BLaER1 treated with 17β-estradiol and CSF1 and Interleukin-3, amounts not matched to agents 10 nM and 100 nM (cell line): Measurements from ENCODE around the gene VWA7.
"Not testable (repeated sequence)": the region's sequence is repeated elsewhere in the genome, so short reads cannot be mapped to it uniquely, and the experiment has no call there.

ENCODE experiments used
- H3K27ac ChIP-seq, 11 experiments: shearing (Covaris generic); formaldehyde crosslinking; 2 replicates each; pipeline ENCODE4 v1.8.1; 2022
- H3K27me3 ChIP-seq, 11 experiments: shearing (Covaris generic); formaldehyde crosslinking; 2 replicates each; pipeline ENCODE4 v1.8.1; 2022
- H3K36me3 ChIP-seq, 11 experiments: shearing (Covaris generic); formaldehyde crosslinking; 2 replicates each; pipeline ENCODE4 v1.8.1; 2022
- H3K4me1 ChIP-seq, 10 experiments: shearing (Covaris generic); formaldehyde crosslinking; 2 replicates each; pipeline ENCODE4 v1.8.1; 2022
- H3K4me2 ChIP-seq, 11 experiments: shearing (Covaris generic); formaldehyde crosslinking; 2 replicates each; pipeline ENCODE4 v1.8.1; 2022
- H3K4me3 ChIP-seq, 10 experiments: shearing (Covaris generic); formaldehyde crosslinking; 2 replicates each; pipeline ENCODE4 v1.8.1; 2022
- H3K9ac ChIP-seq, 11 experiments: shearing (Covaris generic); formaldehyde crosslinking; 2 replicates each; pipeline ENCODE4 v1.8.1; 2022
- H3K9me3 ChIP-seq, 11 experiments: shearing (Covaris generic); formaldehyde crosslinking; replicated peaks in 1 of 11; 2 replicates each; pipeline ENCODE4 v1.8.1; 2022
- H4K20me1 ChIP-seq, 11 experiments: shearing (Covaris generic); formaldehyde crosslinking; 2 replicates each; pipeline ENCODE4 v1.8.1; 2022
- Cebpa-rat ChIP-seq, 11 experiments: shearing (Covaris generic); IDR thresholded peaks; 2 replicates each; pipeline ENCODE4 v1.8.1; 2022

Gene VWA7

DNA sequence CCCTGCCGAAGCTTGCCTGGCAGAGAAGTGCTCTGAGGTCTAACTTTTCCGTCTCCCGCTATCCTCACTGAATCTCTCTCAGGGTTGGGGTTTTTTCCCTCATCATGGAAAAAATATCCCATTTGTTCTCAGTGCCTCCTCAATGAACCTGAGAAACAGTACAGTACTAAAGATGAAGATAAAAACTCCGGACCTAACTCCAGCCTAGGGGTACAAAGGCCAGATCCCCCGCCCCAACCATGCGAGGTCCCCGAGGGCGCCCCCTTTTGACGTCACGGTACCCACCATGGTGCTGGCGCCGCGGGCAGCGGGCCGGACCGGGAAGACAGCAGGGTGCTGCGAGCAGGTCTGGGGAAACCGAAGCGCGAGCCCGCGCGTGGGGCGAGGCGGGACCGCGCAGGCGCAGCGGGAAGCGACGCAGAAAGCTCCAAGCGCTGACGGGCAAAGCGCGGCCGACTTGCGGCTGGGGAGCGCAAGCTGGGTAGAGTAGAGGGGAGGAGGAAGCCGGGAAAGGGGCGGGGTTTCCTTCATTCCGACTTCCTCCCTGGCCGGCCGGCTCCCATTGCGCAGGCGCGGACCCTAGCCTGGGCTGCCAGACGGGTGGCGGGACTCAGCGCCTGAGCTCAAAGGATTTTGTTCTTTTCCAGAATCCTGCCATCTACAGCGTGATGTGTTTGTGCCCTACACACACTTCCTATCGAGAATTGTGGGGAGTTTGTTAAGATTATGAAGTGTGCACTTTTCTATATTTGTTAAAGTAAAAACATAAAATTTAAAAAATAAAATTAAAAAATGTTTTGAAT, 29.5 kb upstream of the VWA7 start, which contains the start of gene LSM2:
LSM2 (minus strand) TSS at position 497 of the 803 bp plus-strand sequence; CDS start at position 288, 209 bp downstream.
- no peaks in the 10 kb centered on the region for H3K27me3 ChIP-seq
- peak within 1 kb of the TSS; percentile 77 to 96 (median 89) for H3K4me2 ChIP-seq
- H3K9me3 ChIP-seq, result no peaks in the 10 kb centered on the region
- H3K9ac ChIP-seq, result peak within 1 kb of the TSS; percentile 82 to 91 (median 88)
- H4K20me1 ChIP-seq, result no peaks in the 10 kb centered on the region
- peaks cover 17 to 38% (median 34%) of the 10 kb centered on the region in 11 experiments for H3K36me3 ChIP-seq
- peak within 1 kb of the TSS; percentile 65 to 91 (median 85) for H3K27ac ChIP-seq
- H3K4me1 ChIP-seq, result peaks cover 25 to 41% (median 36%) of the 10 kb centered on the region in 10 experiments
- peak within 1 kb of the TSS; percentile 65 to 80 (median 78) for H3K4me3 ChIP-seq
- TF ChIP-seq Cebpa-rat (IDR thresholded peaks at IDR 0.05), result no peak

DNA sequence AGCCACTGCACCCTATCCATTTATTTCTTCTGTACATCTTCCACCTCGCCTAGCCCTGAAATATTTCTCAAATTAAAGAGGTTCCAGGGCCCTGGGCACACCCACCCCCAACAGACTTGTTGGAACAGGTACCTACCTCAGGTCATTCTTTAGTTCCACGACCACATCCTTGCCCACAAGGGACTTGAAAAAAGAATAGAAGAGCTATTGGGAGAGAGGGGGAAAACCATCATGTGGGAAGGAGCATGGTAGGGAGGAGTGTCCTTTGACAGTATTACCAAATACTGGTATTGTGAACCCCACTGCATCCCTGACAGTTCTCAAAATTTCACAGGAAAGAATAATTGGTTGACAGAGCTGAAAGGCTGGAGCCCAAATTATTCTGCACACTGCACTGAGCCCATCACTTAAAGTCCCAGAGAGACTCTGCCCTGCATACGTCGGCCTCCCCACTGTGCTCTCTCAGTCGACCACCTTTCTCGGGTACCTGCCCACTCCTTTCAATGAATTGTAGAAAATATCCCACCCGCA, 28.9 kb upstream of the VWA7 start:
- H3K9ac ChIP-seq, result peak overlapping the region; percentile 82 to 91 (median 88)
- H3K27me3 ChIP-seq, result no peaks in the 10 kb centered on the region
- peak overlapping the region; percentile 77 to 96 (median 89) for H3K4me2 ChIP-seq
- TF ChIP-seq Cebpa-rat (IDR thresholded peaks at IDR 0.05), result no peak
- no peaks in the 10 kb centered on the region for H4K20me1 ChIP-seq
- no peaks in the 10 kb centered on the region for H3K9me3 ChIP-seq
- peaks cover 22 to 45% (median 41%) of the 10 kb centered on the region in 11 experiments for H3K36me3 ChIP-seq
- H3K4me3 ChIP-seq, result peak overlapping the region; percentile 65 to 80 (median 78)
- H3K27ac ChIP-seq, result peak overlapping the region; percentile 65 to 91 (median 85)
- H3K4me1 ChIP-seq, result peaks cover 25 to 41% (median 36%) of the 10 kb centered on the region in 10 experiments

DNA sequence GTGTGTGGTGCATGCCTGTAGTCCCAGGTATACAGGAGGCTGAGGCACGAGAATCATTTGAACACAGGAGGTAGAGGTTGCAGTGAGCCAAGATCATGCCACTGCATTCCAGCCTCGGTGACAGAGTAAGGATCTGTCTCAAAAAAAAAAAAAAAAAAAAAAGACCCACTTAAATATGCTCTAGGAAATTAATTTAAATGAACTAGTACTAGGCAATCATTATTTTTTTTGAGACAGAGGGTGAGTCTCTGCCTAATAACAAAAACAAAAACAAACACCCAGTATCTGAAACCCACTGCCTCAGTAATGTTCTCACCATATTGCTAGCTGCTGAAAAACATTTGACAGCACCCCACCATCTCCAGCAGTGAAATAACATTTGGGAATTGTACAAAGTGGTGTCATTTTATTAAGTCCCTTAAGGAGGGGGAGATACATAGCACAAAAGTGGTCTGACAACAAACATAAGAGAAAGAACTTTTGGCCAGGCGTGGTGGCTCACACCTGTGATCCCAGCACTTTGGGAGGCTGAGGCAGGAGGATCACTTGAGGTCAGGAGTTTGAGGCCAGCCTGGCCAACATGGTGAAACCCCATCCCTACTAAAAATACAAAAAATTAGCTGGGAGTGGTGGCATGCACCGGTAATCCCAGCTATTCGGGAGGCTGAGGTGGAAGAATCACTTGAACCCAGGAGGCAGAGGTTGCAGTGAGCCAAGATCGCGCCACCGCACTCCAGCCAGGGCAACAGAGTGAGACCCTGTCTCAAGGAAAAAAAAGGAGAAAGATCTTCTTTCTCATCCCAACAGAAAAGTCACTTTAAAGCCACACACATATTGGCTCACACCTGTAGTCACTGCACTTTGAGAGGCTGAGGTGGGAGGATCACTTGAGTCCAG, 24.2 kb upstream of the VWA7 start:
- H3K4me3 ChIP-seq, H3K27ac ChIP-seq, H4K20me1 ChIP-seq, H3K9ac ChIP-seq, H3K9me3 ChIP-seq, H3K27me3 ChIP-seq, H3K4me2 ChIP-seq: not testable (repeated sequence)
- Histone ChIP-seq H3K4me1 (peaks cover 36 to 69% (median 62%) of the 10 kb centered on the region in 10 experiments), H3K36me3 (peaks cover 22 to 87% (median 66%) of the 10 kb centered on the region in 11 experiments)

DNA sequence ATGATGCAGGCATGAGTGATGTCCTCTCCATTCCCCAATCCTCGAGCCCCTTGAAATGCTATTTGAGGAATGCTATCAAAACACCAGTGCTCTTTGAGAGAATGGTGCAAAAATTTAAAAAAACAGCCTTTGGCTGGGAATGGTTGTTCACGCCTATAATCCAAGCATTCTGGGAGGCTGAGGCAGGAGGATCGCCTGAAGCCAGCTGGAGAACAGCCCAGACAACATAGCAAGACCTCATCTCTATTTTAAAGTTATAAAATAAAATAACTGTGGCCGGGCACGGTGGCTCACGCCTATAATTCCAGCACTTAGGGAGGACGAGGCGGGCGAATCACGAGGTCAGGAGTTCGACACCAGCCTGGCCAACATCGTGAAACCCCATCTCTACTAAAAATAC, 22.7 kb upstream of the VWA7 start:
- peak overlapping the region in 3 of 11 experiments; percentile 81 to 92 (median 91); a peak in 3 of 22 replicates for H3K4me2 ChIP-seq
- TF ChIP-seq Cebpa-rat (IDR thresholded peaks at IDR 0.05), result no peak
- peaks cover 22 to 80% (median 62%) of the 10 kb centered on the region in 11 experiments for H3K36me3 ChIP-seq
- no peaks in the 10 kb centered on the region for H3K27me3 ChIP-seq
- peaks cover 24 to 59% (median 51%) of the 10 kb centered on the region in 10 experiments for H3K4me1 ChIP-seq
- no peaks in the 10 kb centered on the region for H3K9me3 ChIP-seq
- H3K9ac ChIP-seq, result 0 out of 22 replicates have a peak overlapping the region, but pooled peaks of 1 of the 11 experiments have one; percentile 7
- H3K4me3 ChIP-seq, result no peak overlapping the region
- no peaks in the 10 kb centered on the region for H4K20me1 ChIP-seq
- H3K27ac ChIP-seq, result peak overlapping the region in 3 of 11 experiments; percentile 9 to 99 (median 17); a peak in 4 of 22 replicates

DNA sequence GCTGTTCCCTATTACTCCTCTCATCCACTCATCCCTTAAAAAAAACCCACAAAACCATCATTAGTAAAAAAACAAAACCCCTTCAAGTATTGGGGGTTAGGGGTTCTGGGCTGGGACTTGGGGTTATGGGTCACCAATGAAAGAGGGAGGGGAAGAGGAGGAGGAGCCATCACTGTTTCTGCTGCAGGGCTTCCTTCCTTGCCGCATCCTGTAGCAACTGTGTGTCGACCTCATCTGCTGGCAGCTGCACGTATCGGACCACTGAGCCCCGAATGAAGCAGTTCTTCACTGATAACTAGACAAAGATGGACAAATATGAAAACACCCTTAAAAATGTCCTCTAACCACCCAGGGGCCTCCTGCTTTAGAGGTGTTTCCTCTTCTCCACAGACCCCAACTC, 20.5 kb upstream of the VWA7 start:
- peak overlapping the region in 9 of 11 experiments; percentile 1 to 99 (median 60); a peak in 18 of 22 replicates for H3K9ac ChIP-seq
- no peak for TF ChIP-seq Cebpa-rat (IDR thresholded peaks at IDR 0.05)
- H3K36me3 ChIP-seq, result peaks cover 18 to 65% (median 44%) of the 10 kb centered on the region in 11 experiments
- H3K4me1 ChIP-seq, result peaks cover 37 to 61% (median 55%) of the 10 kb centered on the region in 10 experiments
- H3K4me2 ChIP-seq, result peak overlapping the region; percentile 49 to 96 (median 90)
- peaks cover 0 to 8% (median 0%) of the 10 kb centered on the region in 11 experiments; a peak in 2 of 22 replicates for H4K20me1 ChIP-seq
- H3K9me3 ChIP-seq, result no peaks in the 10 kb centered on the region
- peak overlapping the region in 8 of 11 experiments; percentile 99 to 100 (median 99); a peak in 16 of 22 replicates for H3K27ac ChIP-seq
- peak overlapping the region in 4 of 10 experiments; percentile 6 to 39 (median 24); a peak in 5 of 20 replicates for H3K4me3 ChIP-seq
- H3K27me3 ChIP-seq, result no peaks in the 10 kb centered on the region

DNA sequence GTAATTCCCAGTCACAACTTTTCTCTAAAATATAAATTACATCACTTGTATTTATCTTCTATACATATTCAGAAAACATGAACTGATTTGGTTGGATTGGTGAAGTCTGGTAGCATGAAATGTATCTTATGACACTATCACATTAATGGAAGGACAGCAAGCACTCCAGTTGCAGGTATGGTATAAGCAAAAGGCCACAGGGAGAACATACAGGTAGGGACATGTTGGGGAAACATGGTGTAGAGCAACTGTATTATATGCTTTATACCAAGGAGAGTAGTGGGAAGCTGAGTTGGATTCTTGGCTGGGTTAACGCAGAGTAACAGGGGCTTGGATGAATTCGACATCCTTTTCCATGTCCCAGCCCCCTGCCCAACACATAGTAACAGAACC, 19.9 kb upstream of the VWA7 start:
- Histone ChIP-seq H3K27me3 (no peaks in the 10 kb centered on the region), H3K9me3 (no peaks in the 10 kb centered on the region), H3K4me3 (no peak overlapping the region), H3K4me1 (peaks cover 41 to 67% (median 61%) of the 10 kb centered on the region in 10 experiments), H3K9ac (peak overlapping the region in 8 of 11 experiments; percentile 47 to 99 (median 62); a peak in 11 of 22 replicates), H3K27ac (peak overlapping the region in 8 of 11 experiments; percentile 99 to 100 (median 99); a peak in 15 of 22 replicates), H4K20me1 (peaks cover 0 to 12% (median 0%) of the 10 kb centered on the region in 11 experiments; a peak in 2 of 22 replicates), H3K4me2 (peak overlapping the region in 10 of 11 experiments; percentile 66 to 99 (median 92); a peak in 18 of 22 replicates), H3K36me3 (peaks cover 18 to 65% (median 44%) of the 10 kb centered on the region in 11 experiments)
- no peak for TF ChIP-seq Cebpa-rat (IDR thresholded peaks at IDR 0.05)

DNA sequence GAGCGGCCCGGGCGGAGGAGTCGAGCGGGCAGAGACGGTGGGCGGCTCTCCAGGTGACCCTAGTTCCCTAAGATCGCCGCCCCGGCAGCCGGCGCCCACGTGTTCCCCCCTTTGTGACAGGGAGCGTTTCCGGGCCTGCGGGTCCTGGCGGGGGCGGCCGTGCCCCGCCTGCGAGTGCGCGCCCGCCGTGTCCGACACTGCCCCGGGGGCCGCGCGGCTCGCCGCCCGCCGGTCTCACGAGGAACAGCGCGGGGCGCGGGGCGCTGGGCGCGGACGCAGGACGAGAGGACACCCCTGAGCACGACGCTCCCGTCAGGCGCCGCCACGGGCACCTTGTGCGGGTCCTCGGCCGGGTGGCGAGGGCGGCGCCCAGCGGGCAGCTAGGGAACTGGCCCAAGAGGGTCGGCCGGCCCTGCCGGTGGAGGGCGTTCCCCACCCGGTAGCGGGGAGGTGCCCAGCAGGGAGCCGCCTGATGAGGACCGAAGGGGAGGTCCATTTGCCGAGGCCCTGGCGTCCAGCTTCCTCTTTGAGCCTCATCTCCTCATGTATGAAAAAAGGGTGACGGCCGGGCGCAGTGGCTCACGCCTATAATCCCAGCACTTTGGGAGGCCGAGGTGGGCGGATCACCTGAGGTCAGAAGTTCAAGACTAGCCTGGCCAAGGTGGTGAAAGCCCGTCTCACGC, 18.6 kb upstream of the VWA7 start, which contains the start of gene VARS1:
VARS1 (minus strand) TSS at position 137 of the 683 bp plus-strand sequence. CDS start 535 bp downstream, outside the sequence.
- peak within 1 kb of the TSS; percentile 81 to 99 (median 94) for H3K4me2 ChIP-seq
- H3K4me1 ChIP-seq, result peaks cover 51 to 78% (median 72%) of the 10 kb centered on the region in 10 experiments
- no peak for TF ChIP-seq Cebpa-rat (IDR thresholded peaks at IDR 0.05)
- peak within 1 kb of the TSS; percentile 93 to 100 (median 98) for H3K9ac ChIP-seq
- no peaks in the 10 kb centered on the region for H3K9me3 ChIP-seq
- H3K36me3 ChIP-seq, result peaks cover 15 to 65% (median 44%) of the 10 kb centered on the region in 11 experiments; a peak in 21 of 22 replicates
- H4K20me1 ChIP-seq, result peaks cover 0 to 18% (median 0%) of the 10 kb centered on the region in 11 experiments; a peak in 3 of 22 replicates
- H3K27ac ChIP-seq, result peak within 1 kb of the TSS; percentile 99 to 100 (median 99)
- H3K27me3 ChIP-seq, result no peaks in the 10 kb centered on the region
- H3K4me3 ChIP-seq, result peak within 1 kb of the TSS; percentile 68 to 97 (median 82)
